Trophoblast cell (in vitro differentiated cells and primary cell): ENCODE measurements around the gene PTBP3.
"Not testable (repeated sequence)": the region's sequence is repeated elsewhere in the genome, so short reads cannot be mapped to it uniquely, and the experiment has no call there.

Source experiments
- DNase-seq, 2 donors: peaks; one replicate each; pipeline ENCODE4 v3.0.0-alpha.2; 2016
- H2AFZ ChIP-seq: 2 replicates; pipeline ENCODE4 v1.6.1; 2013; ENCODE audit warnings: low read length, moderate library complexity, mild to moderate bottlenecking; ENCODE audit not compliant: insufficient read depth, poor library complexity
- H2AK5ac ChIP-seq: 2 replicates; pipeline ENCODE4 v1.6.1; 2013; ENCODE audit warnings: mild to moderate bottlenecking, low read length
- H2BK120ac ChIP-seq: 2 replicates; pipeline ENCODE4 v1.6.1; 2013; ENCODE audit warnings: low read length, mild to moderate bottlenecking, moderate library complexity; ENCODE audit not compliant: insufficient read depth, poor library complexity
- H2BK12ac ChIP-seq: 2 replicates; pipeline ENCODE4 v1.6.1; 2013; ENCODE audit warnings: mild to moderate bottlenecking, low read length, moderate library complexity
- H2BK5ac ChIP-seq: 2 replicates; pipeline ENCODE4 v1.6.1; 2013; ENCODE audit warnings: low read length, low read depth, moderate library complexity, mild to moderate bottlenecking; ENCODE audit not compliant: poor library complexity
- H3K14ac ChIP-seq: 2 replicates; pipeline ENCODE4 v1.6.1; 2013; ENCODE audit warnings: mild to moderate bottlenecking, low read length
- H3K18ac ChIP-seq: 2 replicates; pipeline ENCODE4 v1.6.1; 2013; ENCODE audit warnings: mild to moderate bottlenecking, low read length
- H3K23ac ChIP-seq: 2 replicates; pipeline ENCODE4 v1.6.1; 2013; ENCODE audit warnings: low read length
- H3K27ac ChIP-seq: 2 replicates; pipeline ENCODE4 v1.5.1; 2013; ENCODE audit warnings: low read depth, mild to moderate bottlenecking, inconsistent platforms, low read length, moderate library complexity
- H3K27me3 ChIP-seq: 2 replicates; pipeline ENCODE4 v1.6.1; 2013; ENCODE audit warnings: inconsistent platforms, mild to moderate bottlenecking, low read length, moderate library complexity; ENCODE audit not compliant: insufficient read depth
- H3K36me3 ChIP-seq, 2 experiments: 1 replicate in 1 of 2; 2 replicates in 1 of 2; pipeline ENCODE4 v1.6.1; 2013; ENCODE audit warnings: low read length in 2 of 2, mild to moderate bottlenecking in 2 of 2, moderate library complexity in 1 of 2; ENCODE audit not compliant: insufficient read depth in 2 of 2, control insufficient read depth in 1 of 2
- H3K4ac ChIP-seq: 2 replicates; pipeline ENCODE4 v1.6.1; 2013; ENCODE audit warnings: low read depth, mild to moderate bottlenecking, low read length, moderate library complexity
- H3K4me1 ChIP-seq, 2 experiments: 1 replicate in 1 of 2; 2 replicates in 1 of 2; pipeline ENCODE4 v1.6.1; 2013; ENCODE audit warnings: low read length in 2 of 2, mild to moderate bottlenecking in 2 of 2, moderate library complexity in 1 of 2; ENCODE audit not compliant: insufficient read depth in 2 of 2, control insufficient read depth in 1 of 2
- H3K4me2 ChIP-seq: 2 replicates; pipeline ENCODE4 v1.6.1; 2013; ENCODE audit warnings: inconsistent platforms, mild to moderate bottlenecking, low read length, moderate library complexity
- H3K4me3 ChIP-seq: 2 replicates; pipeline ENCODE4 v1.5.1; 2013; ENCODE audit warnings: mild to moderate bottlenecking, low read depth, low read length, inconsistent platforms
- H3K79me1 ChIP-seq: one replicate; pipeline ENCODE4 v1.6.1; 2013; ENCODE audit warnings: low read length
- H3K79me2 ChIP-seq: 2 replicates; pipeline ENCODE4 v1.6.1; 2013; ENCODE audit warnings: low read length, mild to moderate bottlenecking; ENCODE audit not compliant: control insufficient read depth, insufficient read depth, poor library complexity
- H3K9ac ChIP-seq: 2 replicates; pipeline ENCODE4 v1.6.1; 2013; ENCODE audit warnings: mild to moderate bottlenecking, low read length
- H3K9me3 ChIP-seq: 2 replicates; pipeline ENCODE4 v1.6.1; 2013; ENCODE audit warnings: low read depth, mild to moderate bottlenecking, control low read depth, inconsistent platforms, low read length; ENCODE audit not compliant: insufficient read depth
- H4K12ac ChIP-seq: 2 replicates; pipeline ENCODE4 v1.6.1; 2013; ENCODE audit warnings: low read depth, mild to moderate bottlenecking, low read length, moderate library complexity
- H4K8ac ChIP-seq: 2 replicates; pipeline ENCODE4 v1.6.1; 2013; ENCODE audit warnings: low read depth, mild to moderate bottlenecking, low read length, moderate library complexity
- H4K91ac ChIP-seq: one replicate; pipeline ENCODE4 v1.6.1; 2013; ENCODE audit warnings: low read depth, mild to moderate bottlenecking, low read length, moderate library complexity
- WGBS: extraction: QIAGEN DNeasy Blood & Tissue Kit; methylation state at CpG from one replicate; pipeline ENCODE4 v1.1.7; 2013; ENCODE audit warnings: missing lambda C conversion rate; ENCODE audit not compliant: insufficient read length, insufficient coverage; ENCODE audit errors: extremely low coverage; 5-methylcytosine and 5-hydroxymethylcytosine counted together

Gene PTBP3

DNA sequence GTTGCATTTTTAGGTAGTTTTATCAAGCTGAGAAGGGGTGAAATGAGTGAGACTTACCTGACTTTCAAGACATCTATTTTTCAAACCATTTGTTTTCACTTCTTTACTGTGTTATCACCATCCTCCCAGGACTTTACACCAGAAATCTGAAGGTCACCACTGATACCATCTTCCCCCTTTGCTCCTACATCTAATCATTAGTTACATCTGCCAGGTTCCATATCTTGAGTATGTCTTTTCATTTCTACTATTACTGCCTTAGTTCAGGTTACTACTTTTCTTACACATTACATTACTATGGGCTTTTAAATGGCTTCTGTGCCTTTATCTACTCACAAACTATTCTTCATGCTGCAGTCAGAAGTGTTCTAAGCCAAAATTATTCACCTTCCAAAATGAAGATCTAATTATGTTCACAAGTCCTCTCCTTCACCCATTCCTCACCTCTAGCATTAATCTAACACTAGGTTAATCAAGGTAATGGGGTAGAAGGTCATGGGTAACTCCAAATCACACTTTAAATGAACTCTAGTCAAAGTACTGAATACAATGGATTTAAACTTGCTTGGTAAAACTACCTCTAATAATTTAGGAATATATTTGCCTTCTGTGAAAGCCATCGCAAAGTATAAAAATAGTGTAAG is 44.4 kb upstream of the PTBP3 start:
- H3K4me3 ChIP-seq, result no peak overlapping the region
- DNase-seq, result no peak
- H2AFZ ChIP-seq, result no peak overlapping the region
- H2BK12ac ChIP-seq, result no peak overlapping the region
- peaks cover 0 to 3% of the 10 kb centered on the region in 2 experiments for H3K4me1 ChIP-seq
- H3K14ac ChIP-seq, result no peak overlapping the region
- no peak overlapping the region for H2BK120ac ChIP-seq
- no peak overlapping the region for H3K27ac ChIP-seq
- H4K8ac ChIP-seq, result no peak overlapping the region
- peaks cover 7% of the 10 kb centered on the region for H3K79me2 ChIP-seq
- H4K91ac ChIP-seq, result no peak overlapping the region
- H3K23ac ChIP-seq, result no peak overlapping the region
- no peak overlapping the region for H2AK5ac ChIP-seq
- no peak overlapping the region for H2BK5ac ChIP-seq
- H3K79me1 ChIP-seq, result peaks cover 7% of the 10 kb centered on the region
- no peak overlapping the region for H3K9ac ChIP-seq
- WGBS, result no CpG with 5 or more reads among the region's 1 CpG
- H3K4ac ChIP-seq, result no peak overlapping the region
- H3K9me3 ChIP-seq, result no peaks in the 10 kb centered on the region
- no peaks in the 10 kb centered on the region for H3K27me3 ChIP-seq
- H3K18ac ChIP-seq, result no peak overlapping the region
- no peak overlapping the region for H4K12ac ChIP-seq
- no peak overlapping the region for H3K4me2 ChIP-seq
- H3K36me3 ChIP-seq, result no peaks in the 10 kb centered on the region

GRCh38 chr9:112377087-112377486 is 43.7 kb upstream of the PTBP3 start:
- no peak overlapping the region for H2BK12ac ChIP-seq
- no peak overlapping the region for H3K14ac ChIP-seq
- no peak overlapping the region for H3K23ac ChIP-seq
- H3K4me3 ChIP-seq, result no peak overlapping the region
- H3K36me3 ChIP-seq, result no peaks in the 10 kb centered on the region
- no peak overlapping the region for H3K4ac ChIP-seq
- no peak for DNase-seq
- no CpG with 5 or more reads among the region's 2 CpGs for WGBS
- H4K8ac ChIP-seq, result no peak overlapping the region
- H3K4me2 ChIP-seq, result no peak overlapping the region
- peaks cover 7% of the 10 kb centered on the region for H3K79me1 ChIP-seq
- H3K18ac ChIP-seq, result no peak overlapping the region
- H2AK5ac ChIP-seq, result no peak overlapping the region
- no peak overlapping the region for H3K9ac ChIP-seq
- H3K79me2 ChIP-seq, result peaks cover 7% of the 10 kb centered on the region
- no peak overlapping the region for H2AFZ ChIP-seq
- H3K4me1 ChIP-seq, result peaks cover 0 to 3% of the 10 kb centered on the region in 2 experiments
- no peak overlapping the region for H3K27ac ChIP-seq
- no peak overlapping the region for H4K12ac ChIP-seq
- no peaks in the 10 kb centered on the region for H3K27me3 ChIP-seq
- no peak overlapping the region for H2BK5ac ChIP-seq
- no peak overlapping the region for H4K91ac ChIP-seq
- H3K9me3 ChIP-seq, result no peaks in the 10 kb centered on the region
- H2BK120ac ChIP-seq, result no peak overlapping the region

- Histone ChIP-seq H4K12ac (no peak overlapping the region), H2BK12ac (no peak overlapping the region)
Observed at GRCh38 chr9:112375361-112375760, 41.9 kb upstream of the PTBP3 start.

DNA sequence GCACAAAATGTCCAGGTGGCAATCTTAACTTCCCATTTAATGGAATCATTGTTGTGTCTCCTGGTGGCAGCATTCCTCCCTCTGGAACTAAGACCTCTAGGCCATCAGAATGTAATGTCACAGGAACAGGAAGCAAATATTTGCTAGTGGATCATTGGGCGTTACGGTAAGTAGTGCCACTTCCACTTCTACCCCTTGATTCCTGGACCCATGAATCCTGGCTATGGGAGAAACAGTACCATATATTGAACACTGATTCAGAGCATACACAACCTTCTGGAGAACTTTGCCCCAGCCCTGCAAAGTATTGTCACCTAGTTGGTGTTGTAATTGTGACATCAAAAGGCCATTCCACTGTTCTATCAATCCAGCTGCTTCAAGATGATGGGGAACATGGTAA is 40.8 kb upstream of the PTBP3 start:
- not testable (repeated sequence) for H3K9ac ChIP-seq, H2AK5ac ChIP-seq, H3K9me3 ChIP-seq, H3K14ac ChIP-seq, H2BK5ac ChIP-seq, H3K4ac ChIP-seq, H4K8ac ChIP-seq, H3K79me1 ChIP-seq, H4K12ac ChIP-seq, H3K23ac ChIP-seq, H3K4me3 ChIP-seq, H4K91ac ChIP-seq, H3K79me2 ChIP-seq, H2BK120ac ChIP-seq, H3K4me1 ChIP-seq, DNase-seq, H3K4me2 ChIP-seq, H3K36me3 ChIP-seq, H2BK12ac ChIP-seq, H2AFZ ChIP-seq, H3K18ac ChIP-seq, H3K27ac ChIP-seq, H3K27me3 ChIP-seq
- WGBS, result no CpG with 5 or more reads among the region's 2 CpGs

More at GRCh38 chr9:112375361-112375760, 41.9 kb upstream of the PTBP3 start:
- no peaks in the 10 kb centered on the region for H3K27me3 ChIP-seq
- no peak for DNase-seq
- no peak overlapping the region for H2BK120ac ChIP-seq
- no peak overlapping the region for H3K27ac ChIP-seq
- H3K9me3 ChIP-seq, result no peaks in the 10 kb centered on the region
- H2BK5ac ChIP-seq, result no peak overlapping the region
- H3K23ac ChIP-seq, result no peak overlapping the region
- WGBS, result no CpG with 5 or more reads among the region's 5 CpGs
- H3K79me1 ChIP-seq, result peaks cover 7% of the 10 kb centered on the region
- no peak overlapping the region for H3K9ac ChIP-seq
- H3K4me3 ChIP-seq, result no peak overlapping the region
- H2AFZ ChIP-seq, result no peak overlapping the region
- H3K4ac ChIP-seq, result no peak overlapping the region
- no peaks in the 10 kb centered on the region for H3K4me1 ChIP-seq
- H4K8ac ChIP-seq, result no peak overlapping the region
- no peak overlapping the region for H3K4me2 ChIP-seq
- no peaks in the 10 kb centered on the region for H3K36me3 ChIP-seq
- H3K18ac ChIP-seq, result no peak overlapping the region
- no peak overlapping the region for H2AK5ac ChIP-seq
- H3K14ac ChIP-seq, result no peak overlapping the region
- H3K79me2 ChIP-seq, result peaks cover 4% of the 10 kb centered on the region
- H4K91ac ChIP-seq, result no peak overlapping the region
